Activated CD8-positive, alpha-beta memory T cell treated with anti-CD3 and anti-CD28 coated beads, Interleukin-2, amount 50 U/mL, for 24 hours (primary cell): ENCODE measurements around the gene KIFAP3.

ENCODE experiments used
- DNase-seq: peaks from one replicate; pipeline ENCODE4 v3.0.0-alpha.2; 2020; ENCODE audit errors: extremely low read depth

Gene KIFAP3

GRCh38 chr1:169989246-169989645 is 85.2 kb downstream of the KIFAP3 start:
- DNase-seq: no peak

GRCh38 chr1:169985757-169986156 is 88.7 kb downstream of the KIFAP3 start:
- DNase-seq: no peak

- no peak for DNase-seq
Measured at GRCh38 chr1:169974067-169974466, 100.4 kb downstream of the KIFAP3 start.

GRCh38 chr1:169970114-169970513 is 104.4 kb downstream of the KIFAP3 start:
- no peak for DNase-seq

GRCh38 chr1:169968174-169968573 is 106.3 kb downstream of the KIFAP3 start:
- DNase-seq: no peak

GRCh38 chr1:169964206-169964605 is 110.3 kb downstream of the KIFAP3 start:
- no peak for DNase-seq

- no peak for DNase-seq
Measured at GRCh38 chr1:169959686-169960085, 114.8 kb downstream of the KIFAP3 start.

GRCh38 chr1:169958987-169959386 is 115.5 kb downstream of the KIFAP3 start:
- DNase-seq: no peak

- no peak for DNase-seq
Measured at GRCh38 chr1:169957884-169958283, 116.6 kb downstream of the KIFAP3 start.

GRCh38 chr1:169951108-169951507 is 123.4 kb downstream of the KIFAP3 start:
- no peak for DNase-seq

- DNase-seq: no peak
Measured at GRCh38 chr1:169949139-169949538, 125.4 kb downstream of the KIFAP3 start.

GRCh38 chr1:169946206-169946605 is 128.3 kb downstream of the KIFAP3 start:
- DNase-seq: no peak

- DNase-seq: no peak
Measured at GRCh38 chr1:169945181-169945580, 129.3 kb downstream of the KIFAP3 start.

- no peak for DNase-seq
Measured at GRCh38 chr1:169944621-169945020, 129.9 kb downstream of the KIFAP3 start.

- DNase-seq: no peak
Measured at GRCh38 chr1:169943963-169944526, 130.4 kb downstream of the KIFAP3 start.

GRCh38 chr1:169941982-169942830 is 132.3 kb downstream of the KIFAP3 start:
- no peak for DNase-seq

- no peak for DNase-seq
Measured at GRCh38 chr1:169933984-169934725, 140.3 kb downstream of the KIFAP3 start.

- no peak for DNase-seq
Measured at GRCh38 chr1:169931795-169932231, 142.7 kb downstream of the KIFAP3 start.

GRCh38 chr1:169929210-169929526 is 145.3 kb downstream of the KIFAP3 start:
- no peak for DNase-seq

GRCh38 chr1:169928438-169929209 is 145.9 kb downstream of the KIFAP3 start:
- DNase-seq: no peak

GRCh38 chr1:169925505-169926482 is 148.7 kb downstream of the KIFAP3 start:
- DNase-seq: no peak
